NT2/D1 (cell line): Measurements from ENCODE around the gene NUDCD3.

ENCODE experiments used
- SUZ12 ChIP-seq: IDR thresholded peaks from 2 replicates; pipeline ENCODE4 v1.6.1; 2011; ENCODE audit not compliant: insufficient read length, insufficient read depth; ENCODE audit errors: extremely low read depth
- ZNF274 ChIP-seq: IDR thresholded peaks from 2 replicates; pipeline ENCODE4 v1.6.1; 2011; ENCODE audit warnings: mild to moderate bottlenecking, low read depth, low read length

GRCh38 chr7:44416941-44417340, 73.5 kb downstream of the NUDCD3 start:
- TF ChIP-seq SUZ12 (no peak), ZNF274 (no peak)
